Activated T-cell treated with anti-CD3 and anti-CD28 coated beads, Interleukin-2, amount 50 U/mL, for 48 hours (primary cell): ENCODE data around the gene ANO9.
"Not testable (repeated sequence)": the region's sequence is repeated elsewhere in the genome, so short reads cannot be mapped to it uniquely, and the experiment has no call there.

ENCODE experiments used
- DNase-seq, 2 experiments: peaks; one replicate each; pipeline ENCODE4 v3.0.0-alpha.2; 2020

ANO9 gene

DNA sequence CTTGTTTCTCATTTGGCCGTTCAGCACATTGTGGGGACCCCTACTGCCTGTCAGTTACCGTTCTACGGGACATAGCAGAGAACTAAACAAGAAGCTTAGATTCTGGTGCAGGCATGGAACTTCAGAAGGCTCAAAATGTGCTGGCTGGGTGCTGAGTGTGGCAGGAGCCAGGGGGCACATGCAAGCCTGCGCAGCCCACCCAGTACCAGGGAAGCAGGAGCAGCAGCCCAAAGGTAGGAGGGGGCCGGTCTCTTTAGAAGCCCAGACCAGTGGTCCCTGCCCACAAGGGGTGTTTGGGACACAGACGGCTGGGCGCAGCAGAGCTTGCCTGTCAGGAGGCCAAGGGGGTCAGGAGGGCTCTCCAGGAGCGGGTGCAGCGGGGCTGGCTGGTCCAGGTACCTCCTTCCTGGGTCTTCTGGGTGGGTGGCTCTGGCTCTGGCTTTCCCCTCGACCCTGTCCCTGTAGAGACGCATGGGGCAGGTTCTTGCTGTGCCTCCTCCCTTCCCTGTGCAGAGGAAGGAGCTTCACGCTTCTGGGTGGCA is 10.5 kb upstream of the ANO9 start:
- no peak for DNase-seq

DNA sequence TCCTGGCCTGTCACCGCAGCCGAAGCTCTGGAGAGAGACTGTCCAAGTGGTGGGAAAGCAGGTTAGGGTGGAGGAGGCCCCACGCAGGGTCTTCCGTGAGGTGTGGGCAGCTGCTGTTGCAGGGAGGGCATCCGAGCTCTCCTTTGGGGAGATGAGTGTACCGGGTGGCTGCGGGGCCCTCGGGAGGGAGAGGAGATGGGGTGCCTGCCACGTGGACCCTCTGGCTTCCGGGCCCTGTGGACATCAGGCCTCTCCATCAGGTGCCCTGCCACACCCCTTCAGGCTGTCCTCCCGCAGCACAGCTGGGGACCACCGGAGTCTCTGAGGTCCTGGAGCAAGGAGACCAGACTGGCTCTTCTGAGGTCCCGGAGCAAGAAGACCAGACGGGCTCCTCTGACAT is 9.9 kb upstream of the ANO9 start:
- no peak for DNase-seq

DNA sequence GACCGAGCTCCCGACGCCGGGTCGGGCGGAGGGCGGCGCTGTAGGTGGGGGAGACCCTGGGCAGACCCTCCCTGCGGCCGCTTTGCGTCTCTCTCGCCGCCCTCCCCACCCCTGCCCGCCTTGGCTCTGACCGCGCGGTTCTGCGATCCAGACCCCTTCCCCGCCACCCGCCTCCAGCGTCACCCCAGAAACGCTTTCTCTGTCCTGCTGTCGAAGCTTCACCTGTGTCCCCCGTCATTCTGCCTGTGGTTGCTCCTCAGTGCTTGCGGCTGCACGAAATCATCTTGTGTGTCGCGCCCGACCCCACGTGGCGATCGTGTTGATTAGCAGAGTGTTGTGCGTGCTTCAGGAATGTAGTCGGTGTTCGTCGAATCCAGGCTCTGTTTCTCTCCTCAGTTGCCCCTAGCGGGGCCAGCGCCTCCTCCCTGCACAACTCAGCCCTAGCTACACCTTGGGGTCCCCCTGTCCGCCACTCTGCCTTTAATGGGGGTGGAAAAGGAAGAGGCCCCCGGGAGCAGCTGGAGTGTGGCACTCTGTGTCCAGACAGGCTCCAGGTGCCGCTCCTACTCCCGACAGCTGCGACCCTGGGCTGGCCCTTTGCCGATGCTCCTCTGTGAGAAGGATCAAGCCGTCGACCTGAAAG is 9.1 kb upstream of the ANO9 start:
- peak; percentile 75 to 78 for DNase-seq

DNA sequence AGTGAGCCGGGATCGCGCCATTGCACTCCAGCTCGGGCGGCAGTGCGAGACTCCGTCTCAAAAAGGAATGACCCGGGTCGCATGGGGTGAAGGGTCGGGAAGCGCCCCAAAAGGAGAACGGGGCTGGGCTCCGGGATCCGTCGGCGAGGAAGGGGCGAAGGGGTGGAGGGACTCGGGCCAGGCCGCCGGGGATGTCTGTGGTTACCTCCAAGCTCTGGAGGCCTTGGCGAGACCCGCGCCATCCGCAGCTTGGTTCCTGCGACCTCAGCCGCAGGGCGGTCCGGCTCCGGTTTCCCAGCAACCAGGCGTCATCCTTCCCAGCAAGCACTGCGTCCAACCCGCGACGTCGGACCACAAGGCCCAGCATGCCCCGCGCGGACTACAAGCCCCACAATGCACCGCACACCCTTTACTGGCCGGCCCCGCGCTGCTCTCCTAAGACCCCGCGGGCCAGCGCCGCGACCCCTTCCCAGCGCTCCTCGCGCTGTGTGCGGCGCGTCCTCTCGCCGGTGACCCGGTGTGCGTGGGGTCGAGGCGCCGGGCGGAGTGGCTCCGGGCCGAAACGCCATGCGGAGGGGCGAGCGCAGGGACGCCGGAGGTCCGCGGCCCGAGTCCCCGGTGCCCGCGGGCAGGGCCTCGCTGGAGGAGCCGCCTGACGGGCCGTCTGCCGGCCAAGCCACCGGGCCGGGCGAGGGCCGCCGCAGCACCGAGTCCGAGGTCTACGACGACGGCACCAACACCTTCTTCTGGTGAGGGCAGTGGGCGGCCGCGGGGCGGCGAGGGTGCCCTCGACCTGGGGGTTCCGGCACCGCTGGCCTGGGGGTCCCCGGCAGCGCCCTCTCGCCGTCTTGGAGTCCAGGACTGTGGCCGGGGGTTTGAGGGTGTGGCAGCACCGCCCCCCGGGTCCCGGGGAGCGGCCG is 8.3 kb upstream of the ANO9 start, which contains the start of gene PTDSS2:
TSS of gene PTDSS2 (plus strand) at position 391 of the 920 bp plus-strand sequence. CDS start at position 568, 177 bp downstream.
- peak; percentile 94 to 95 for DNase-seq

DNA sequence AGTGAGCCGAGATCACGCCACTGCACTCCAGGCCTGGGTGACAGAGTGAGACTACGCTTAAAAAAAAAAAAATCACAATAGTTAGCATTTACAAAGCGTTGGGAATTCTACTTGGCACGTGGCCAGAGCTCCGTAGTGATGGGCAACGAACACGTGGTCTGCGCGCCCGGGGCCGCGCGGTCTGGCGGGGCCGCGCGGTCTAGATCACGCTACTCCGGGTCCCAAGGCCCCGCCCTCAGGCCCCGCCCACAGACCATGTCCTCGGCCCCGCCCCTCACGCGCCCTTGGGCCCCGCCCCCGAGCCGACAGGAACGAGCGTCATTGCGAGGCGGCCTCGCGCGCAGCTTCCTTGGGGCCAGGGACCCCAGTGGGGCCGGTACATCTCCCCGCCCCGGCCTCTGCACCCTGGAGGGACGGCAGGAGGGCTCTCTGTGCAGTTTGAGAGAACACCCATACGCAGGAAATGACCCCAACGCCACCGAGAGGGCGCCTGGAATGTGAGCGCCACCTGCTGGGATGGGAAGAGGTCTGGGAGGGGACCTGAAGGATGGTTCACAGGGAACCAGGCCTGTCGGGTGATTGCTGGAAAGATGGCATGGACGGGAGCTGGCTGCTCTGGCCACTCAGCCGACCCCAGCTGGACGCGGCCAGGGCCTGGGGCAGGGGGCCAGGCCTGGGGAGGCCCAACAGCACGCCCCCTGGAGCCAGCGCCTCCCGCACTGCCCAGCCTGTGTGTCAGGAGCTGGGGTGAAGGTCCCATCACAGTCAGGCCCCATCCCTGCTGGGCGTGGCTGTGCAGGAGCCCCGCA is 6.3 kb upstream of the ANO9 start:
- DNase-seq, result peak; percentile 99

GRCh38 chr11:446891-447290 is 5.1 kb upstream of the ANO9 start:
- no peak for DNase-seq

GRCh38 chr11:445765-446588 is 4.2 kb upstream of the ANO9 start:
- DNase-seq, result no peak

DNA sequence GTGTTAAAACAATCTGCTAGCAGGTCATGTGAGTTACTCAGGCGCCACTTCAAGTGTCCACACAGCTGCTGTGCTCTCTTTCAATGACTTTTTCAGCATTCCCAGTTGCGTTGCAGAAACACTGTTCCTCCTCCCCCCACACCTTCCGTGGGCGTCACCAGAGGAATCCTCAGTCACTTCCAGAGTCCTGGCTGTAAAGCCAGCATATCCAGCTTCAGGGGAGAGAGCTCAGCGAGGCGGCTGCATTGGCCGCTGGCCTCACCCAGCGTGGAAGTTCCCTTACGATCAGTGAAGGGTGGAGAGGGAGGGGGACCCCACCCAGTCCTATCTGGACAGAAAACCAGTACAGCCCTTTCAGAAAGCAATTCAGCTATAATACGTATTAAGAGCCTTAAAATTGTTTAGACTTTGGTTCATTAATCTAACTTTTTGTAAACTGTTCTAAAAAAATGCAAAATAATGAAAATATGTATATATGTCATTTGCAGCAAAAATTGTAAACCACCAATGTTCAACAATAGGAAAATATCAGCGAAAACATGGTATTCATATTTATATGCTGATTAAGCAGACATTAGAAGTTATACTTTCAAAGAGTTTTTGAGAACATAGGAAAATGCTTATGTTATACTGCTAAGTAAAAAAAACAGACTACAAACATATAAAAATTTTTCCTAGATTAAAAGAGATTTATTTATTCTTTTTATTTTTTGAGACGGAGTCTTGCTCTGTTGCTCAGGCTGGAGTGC is 2.8 kb upstream of the ANO9 start:
- no peak for DNase-seq

DNA sequence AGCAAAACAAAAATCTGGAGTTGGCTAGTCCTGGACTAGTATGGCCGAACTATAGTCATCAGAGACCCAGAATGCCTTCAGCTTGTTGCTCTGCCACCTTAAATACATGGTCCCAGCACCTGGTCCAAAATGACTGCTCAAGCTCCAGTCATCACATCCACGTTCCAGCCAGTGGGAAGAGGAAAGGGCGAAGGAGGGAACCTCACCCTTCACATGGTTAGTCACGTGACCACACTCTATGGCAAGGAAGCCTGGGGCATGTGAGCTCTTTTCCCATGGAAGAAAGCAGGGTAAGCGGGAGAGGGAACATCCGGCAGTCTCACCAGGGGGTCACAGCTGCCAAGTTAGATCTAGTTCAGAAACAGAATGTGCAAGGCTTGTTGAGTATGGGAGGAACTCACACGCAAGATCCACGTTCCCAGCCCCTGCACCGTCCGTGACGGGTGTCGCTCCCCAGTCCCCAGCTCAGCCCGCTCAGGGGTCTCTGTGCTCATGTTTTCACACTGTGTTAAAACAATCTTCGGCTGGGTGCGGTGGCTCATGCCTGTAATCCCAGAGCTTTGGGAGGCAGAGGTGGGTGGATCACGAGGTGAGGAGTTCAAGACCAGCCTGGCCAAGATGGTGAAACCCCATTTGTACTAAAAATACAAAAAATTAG is 1.9 kb upstream of the ANO9 start:
- DNase-seq, result no peak

- no peak for DNase-seq
These were observed 835 bp upstream of the ANO9 start for GRCh38 chr11:442611-443081.

GRCh38 chr11:441043-441417 is 781 bp downstream of the ANO9 start:
- no peak for DNase-seq

DNA sequence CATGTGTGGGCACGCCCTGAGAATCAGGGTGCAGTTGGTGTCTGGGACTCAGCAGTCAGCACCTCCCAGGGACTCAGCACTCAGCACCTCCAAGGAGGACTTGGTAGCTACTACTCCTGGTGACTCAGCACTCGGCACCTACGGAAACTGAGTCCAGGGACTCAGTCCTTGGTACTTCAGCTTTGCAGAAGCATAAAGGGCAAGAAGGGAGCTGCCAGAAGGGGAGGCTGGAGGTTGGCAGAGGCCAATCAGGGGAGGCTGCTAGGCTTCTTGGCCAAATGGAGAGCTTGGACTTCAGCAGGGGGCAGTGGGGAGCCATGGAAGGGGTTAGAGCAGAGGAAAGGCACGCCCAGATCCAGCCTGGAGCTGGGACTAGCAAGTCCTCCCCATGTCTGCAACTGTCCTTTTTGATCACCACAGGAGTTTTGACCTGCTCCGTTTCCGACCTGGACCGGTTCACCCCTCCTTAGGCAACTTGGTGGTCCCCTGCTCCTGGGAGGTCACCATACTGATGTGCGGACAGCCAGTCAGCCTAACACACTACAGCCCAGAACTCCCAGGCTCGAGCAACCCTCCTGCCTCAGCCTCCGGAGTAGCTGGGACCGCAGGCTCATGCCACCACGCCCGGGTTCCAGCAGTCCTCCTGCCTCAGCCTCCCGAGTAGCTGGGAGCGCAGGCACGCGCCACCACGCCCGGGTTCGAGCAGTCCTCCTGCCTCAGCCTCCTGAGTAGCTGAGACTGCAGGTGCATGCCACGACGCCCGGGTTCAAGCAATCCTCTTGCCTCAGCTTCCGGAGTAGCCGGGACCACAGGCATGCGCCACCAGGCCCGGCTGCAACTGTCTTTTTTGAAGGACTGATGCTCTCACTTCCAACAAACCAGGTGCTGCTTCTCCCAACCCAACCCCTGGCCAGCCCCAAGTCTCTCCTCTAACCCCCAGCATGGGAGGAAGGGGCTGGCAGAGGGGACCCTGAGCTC is 1.5 kb downstream of the ANO9 start:
- no peak for DNase-seq

GRCh38 chr11:439315-440064 is 2.3 kb downstream of the ANO9 start:
- DNase-seq, result no peak

GRCh38 chr11:438101-438844 is 3.5 kb downstream of the ANO9 start:
- no peak for DNase-seq

DNA sequence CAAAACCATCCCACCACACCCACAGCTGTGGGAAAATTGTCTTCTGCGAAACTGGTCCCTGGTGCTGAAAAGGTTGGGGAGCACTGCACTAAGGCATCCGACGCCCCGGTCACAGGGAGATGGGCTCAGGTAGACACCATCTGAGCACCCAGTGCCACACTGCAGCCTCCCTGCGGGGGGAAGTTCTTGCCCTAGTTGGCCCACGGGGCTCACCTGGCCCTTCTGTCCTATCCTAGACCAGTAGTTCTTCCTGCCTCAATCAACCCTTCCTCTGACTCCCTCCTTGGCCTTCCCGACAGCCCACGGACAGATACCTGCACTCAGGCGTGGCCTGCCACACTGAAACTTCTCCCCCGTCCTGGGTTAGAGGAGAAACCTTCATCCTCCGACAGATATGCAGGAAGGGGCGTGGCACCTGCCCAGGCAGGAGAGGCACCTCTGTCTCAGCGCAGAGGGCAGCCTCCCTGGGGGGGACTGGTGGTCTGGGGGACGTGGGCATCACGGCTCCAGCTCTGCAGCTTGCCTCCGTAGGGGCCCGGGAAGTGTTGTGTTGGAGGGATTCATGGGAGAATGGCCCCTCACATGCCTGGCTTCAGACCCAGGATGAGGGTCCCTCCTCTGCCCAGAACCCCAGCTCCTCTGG is 4.5 kb downstream of the ANO9 start:
- no peak for DNase-seq

- DNase-seq, result not testable (repeated sequence)
These were observed 6.6 kb downstream of the ANO9 start for GRCh38 chr11:434999-435740.

GRCh38 chr11:434496-434895 is 7.3 kb downstream of the ANO9 start:
- DNase-seq, result no peak
